Neuronal stem cell (in vitro differentiated cells): ENCODE results near the gene SLC12A3.
"Not testable (repeated sequence)": the region's sequence is repeated elsewhere in the genome, so short reads cannot be mapped to it uniquely, and the experiment has no call there.

Experiments used
- DNase-seq: peaks from one replicate; pipeline ENCODE4 v3.0.0-alpha.2; 2013; ENCODE audit warnings: low spot score
- H2AFZ ChIP-seq: one replicate; pipeline ENCODE4 v1.6.1; 2013; ENCODE audit warnings: mild to moderate bottlenecking, low read length, inconsistent platforms
- H2AK5ac ChIP-seq: 2 replicates; pipeline ENCODE4 v1.6.1; 2013; ENCODE audit warnings: low read depth, mild to moderate bottlenecking, inconsistent platforms, low read length, moderate library complexity, mixed read lengths
- H2BK120ac ChIP-seq: 2 replicates; pipeline ENCODE4 v1.6.1; 2013; ENCODE audit warnings: low read depth, mild to moderate bottlenecking, inconsistent platforms, low read length, moderate library complexity, mixed read lengths
- H2BK12ac ChIP-seq: one replicate; pipeline ENCODE4 v1.6.1; 2013; ENCODE audit warnings: low read length, inconsistent platforms
- H2BK15ac ChIP-seq: 2 replicates; pipeline ENCODE4 v1.6.1; 2013; ENCODE audit warnings: mild to moderate bottlenecking, low read length, inconsistent platforms, mixed read lengths
- H2BK5ac ChIP-seq: one replicate; pipeline ENCODE4 v1.6.1; 2013; ENCODE audit warnings: inconsistent platforms, mild to moderate bottlenecking, low read length, moderate library complexity
- H3K14ac ChIP-seq: one replicate; pipeline ENCODE4 v1.6.1; 2013; ENCODE audit warnings: low read length, inconsistent platforms
- H3K18ac ChIP-seq: 2 replicates; pipeline ENCODE4 v1.6.1; 2013; ENCODE audit warnings: low read length, inconsistent platforms
- H3K23ac ChIP-seq: 2 replicates; pipeline ENCODE4 v1.6.1; 2013; ENCODE audit warnings: low read depth, mild to moderate bottlenecking, mixed read lengths, low read length, inconsistent platforms; ENCODE audit not compliant: poor library complexity
- H3K27ac ChIP-seq: replicated peaks from 3 replicates; pipeline ENCODE4 v1.5.1; 2013; ENCODE audit warnings: low read length, inconsistent platforms
- H3K27me3 ChIP-seq, 3 experiments: 2 replicates each; pipeline ENCODE4 v1.6.1; 2013; ENCODE audit warnings: low read length in 3 of 3, mild to moderate bottlenecking in 2 of 3, inconsistent platforms in 1 of 3, low read depth in 1 of 3, mixed read lengths in 1 of 3, moderate library complexity in 1 of 3; ENCODE audit not compliant: control insufficient read depth in 3 of 3, insufficient read depth in 3 of 3
- H3K36me3 ChIP-seq, 2 donors: replicated peaks in 1 of 2; 2 replicates each; pipeline ENCODE4 v1.6.1; 2013; ENCODE audit warnings: low read length in 2 of 2; ENCODE audit not compliant: control insufficient read depth in 2 of 2, insufficient read depth in 2 of 2
- H3K4ac ChIP-seq: 2 replicates; pipeline ENCODE4 v1.6.1; 2013; ENCODE audit warnings: inconsistent platforms, mild to moderate bottlenecking, low read length, moderate library complexity
- H3K4me1 ChIP-seq, 2 donors: 1 replicate in 1 of 2; 2 replicates in 1 of 2; pipeline ENCODE4 v1.6.1; 2013; ENCODE audit warnings: low read length in 2 of 2, low read depth in 1 of 2; ENCODE audit not compliant: control insufficient read depth in 2 of 2, insufficient read depth in 1 of 2
- H3K4me2 ChIP-seq: one replicate; pipeline ENCODE4 v1.6.1; 2013; ENCODE audit warnings: mild to moderate bottlenecking, low read length, inconsistent platforms; ENCODE audit not compliant: insufficient read depth, poor library complexity, severe bottlenecking
- H3K4me3 ChIP-seq, 2 donors: 2 replicates each; pipeline ENCODE4 v1.5.1; 2013; ENCODE audit warnings: low read length in 2 of 2, mild to moderate bottlenecking in 2 of 2, inconsistent platforms in 1 of 2, moderate library complexity in 1 of 2
- H3K79me1 ChIP-seq: one replicate; pipeline ENCODE4 v1.6.1; 2013; ENCODE audit warnings: low read depth, mild to moderate bottlenecking, inconsistent platforms, low read length, moderate library complexity
- H3K9ac ChIP-seq: one replicate; pipeline ENCODE4 v1.6.1; 2013; ENCODE audit warnings: mild to moderate bottlenecking, low read depth, low read length, inconsistent platforms; ENCODE audit not compliant: poor library complexity
- H3K9me3 ChIP-seq, 2 donors: replicated peaks in 1 of 2; 2 replicates each; pipeline versions ENCODE3 to v1.6.1; 2013; ENCODE audit warnings: low read length in 2 of 2, mild to moderate bottlenecking in 2 of 2, inconsistent platforms in 1 of 2, low read depth in 1 of 2, mixed read lengths in 1 of 2, moderate library complexity in 1 of 2; ENCODE audit not compliant: control insufficient read depth in 2 of 2, insufficient read depth in 1 of 2
- H4K8ac ChIP-seq: one replicate; pipeline ENCODE4 v1.6.1; 2013; ENCODE audit warnings: low read depth, mild to moderate bottlenecking, inconsistent platforms, low read length, moderate library complexity
- H4K91ac ChIP-seq: one replicate; pipeline ENCODE4 v1.6.1; 2013; ENCODE audit warnings: low read length, low read depth, mild to moderate bottlenecking, inconsistent platforms; ENCODE audit not compliant: poor library complexity
- WGBS, 2 donors: extraction: QIAGEN DNeasy Blood & Tissue Kit; methylation state at CpG; one replicate each; pipeline ENCODE4 v1.1.7; 2013; ENCODE audit warnings: missing lambda C conversion rate in 2 of 2, mixed read lengths in 1 of 2; ENCODE audit not compliant: insufficient read length in 2 of 2, insufficient replicate concordance in 1 of 2; ENCODE audit errors: extremely low coverage in 2 of 2; 5-methylcytosine and 5-hydroxymethylcytosine counted together

SLC12A3 gene

DNA sequence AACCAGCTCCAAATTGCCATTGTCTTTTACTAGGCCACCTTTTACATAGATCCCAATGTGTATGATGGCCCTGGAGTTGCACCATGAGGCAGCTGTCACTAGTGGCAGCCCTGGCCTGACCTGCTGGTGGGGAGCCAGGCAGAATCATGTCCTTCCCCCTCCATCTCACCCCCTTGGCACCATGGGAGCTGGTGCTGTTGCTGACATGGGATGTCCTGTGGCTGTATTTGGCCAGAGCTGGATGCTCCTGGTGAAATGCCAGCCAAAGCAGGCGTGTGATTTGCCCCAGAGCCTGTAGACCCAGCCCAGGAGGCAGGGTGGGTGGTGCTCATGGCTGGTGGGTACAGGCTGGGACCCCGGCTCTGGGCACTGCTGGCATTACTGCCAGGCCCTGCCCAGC, 18.6 kb downstream of the SLC12A3 start:
- Histone ChIP-seq H4K91ac (no peak overlapping the region), H3K27ac (no peak overlapping the region), H2BK15ac (peak overlapping the region; percentile 26), H3K4ac (no peak overlapping the region), H3K4me2 (no peak overlapping the region), H2BK12ac (peak overlapping the region; percentile 58), H3K9ac (no peak overlapping the region), H3K9me3 (peaks cover 6 to 15% of the 10 kb centered on the region in 2 donors), H2AFZ (no peak overlapping the region), H3K79me1 (peaks cover 2% of the 10 kb centered on the region), H2AK5ac (peak overlapping the region; percentile 70), H3K36me3 (no peaks in the 10 kb centered on the region), H3K4me1 (no peaks in the 10 kb centered on the region), H2BK5ac (no peak overlapping the region), H2BK120ac (peak overlapping the region; percentile 8), H3K27me3 (peaks cover 0 to 6% (median 0%) of the 10 kb centered on the region in 3 experiments), H3K14ac (peak overlapping the region; percentile 38), H3K18ac (peak overlapping the region; percentile 48), H3K23ac (no peak overlapping the region), H3K4me3 (no peak overlapping the region), H4K8ac (no peak overlapping the region)
- DNase-seq = no peak
- no CpG with 5 or more reads among the region's 2 CpGs for WGBS, 2 donors

DNA sequence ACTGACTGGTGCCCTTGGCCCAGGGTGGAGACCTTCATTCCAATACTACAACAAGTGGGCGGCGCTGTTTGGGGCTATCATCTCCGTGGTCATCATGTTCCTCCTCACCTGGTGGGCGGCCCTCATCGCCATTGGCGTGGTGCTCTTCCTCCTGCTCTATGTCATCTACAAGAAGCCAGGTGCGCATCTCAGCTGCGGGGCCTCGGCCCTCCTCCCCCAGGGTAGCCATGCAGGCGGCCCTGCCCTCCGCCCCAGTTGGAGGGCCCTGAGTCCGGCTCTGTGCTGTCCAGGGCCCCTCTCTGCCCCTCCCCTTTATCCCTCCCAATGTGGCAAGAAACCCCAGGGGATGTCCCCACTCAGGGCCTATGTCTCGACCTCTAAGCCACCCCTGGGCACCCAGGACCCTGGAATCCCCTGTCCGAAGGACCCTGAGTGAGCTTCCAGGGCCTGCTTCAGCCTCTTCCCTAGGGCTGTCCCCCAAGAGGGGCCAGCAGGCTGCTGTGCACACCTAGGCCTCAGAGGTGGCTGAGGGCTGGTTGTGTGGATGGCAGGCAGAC, 19.1 kb downstream of the SLC12A3 start:
- peaks cover 0 to 6% (median 0%) of the 10 kb centered on the region in 3 experiments for H3K27me3 ChIP-seq
- H2BK15ac ChIP-seq = peak overlapping the region; percentile 26
- H4K91ac ChIP-seq = no peak overlapping the region
- H3K4me3 ChIP-seq = no peak overlapping the region
- no peak overlapping the region for H3K27ac ChIP-seq
- no peak overlapping the region for H2BK12ac ChIP-seq
- H3K18ac ChIP-seq = peak overlapping the region; percentile 68
- H3K4me2 ChIP-seq = no peak overlapping the region
- peak overlapping the region; percentile 70 for H2AK5ac ChIP-seq
- no peak for DNase-seq
- H3K36me3 ChIP-seq = no peaks in the 10 kb centered on the region
- WGBS, 2 donors = no CpG with 5 or more reads among the region's 14 CpGs
- no peak overlapping the region for H3K23ac ChIP-seq
- H3K9ac ChIP-seq = no peak overlapping the region
- H3K4me1 ChIP-seq = no peaks in the 10 kb centered on the region
- no peak overlapping the region for H2AFZ ChIP-seq
- H3K4ac ChIP-seq = no peak overlapping the region
- H2BK5ac ChIP-seq = no peak overlapping the region
- H4K8ac ChIP-seq = no peak overlapping the region
- H3K9me3 ChIP-seq = peaks cover 6 to 15% of the 10 kb centered on the region in 2 donors
- peaks cover 2% of the 10 kb centered on the region for H3K79me1 ChIP-seq
- H2BK120ac ChIP-seq = peak overlapping the region; percentile 8
- H3K14ac ChIP-seq = peak overlapping the region; percentile 65

DNA sequence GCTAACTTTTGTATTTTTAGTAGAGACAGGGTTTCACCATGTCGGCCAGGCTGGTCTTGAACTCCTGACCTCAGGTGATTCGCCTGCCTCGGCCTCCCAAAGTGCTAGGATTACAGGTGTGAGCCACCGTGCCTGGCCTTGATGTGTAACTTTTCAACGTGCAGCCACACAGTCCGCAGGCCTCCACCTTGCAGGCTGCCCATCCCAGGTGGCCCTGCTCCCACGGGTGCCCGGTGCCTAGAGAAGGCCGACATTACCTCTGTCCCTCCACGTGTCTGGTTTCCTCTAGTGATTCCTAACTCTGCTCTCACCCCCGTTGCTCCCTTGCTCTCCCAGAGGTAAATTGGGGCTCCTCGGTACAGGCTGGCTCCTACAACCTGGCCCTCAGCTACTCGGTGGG, 19.9 kb downstream of the SLC12A3 start:
- not testable (repeated sequence) for H3K36me3 ChIP-seq, H3K27ac ChIP-seq, H2AFZ ChIP-seq, H2BK15ac ChIP-seq, H3K79me1 ChIP-seq, H2BK120ac ChIP-seq, H2BK5ac ChIP-seq, H4K91ac ChIP-seq, H3K18ac ChIP-seq, H2AK5ac ChIP-seq, H3K27me3 ChIP-seq, H3K23ac ChIP-seq, H3K14ac ChIP-seq, DNase-seq, H3K4me3 ChIP-seq, H3K4ac ChIP-seq, H4K8ac ChIP-seq, H2BK12ac ChIP-seq, H3K4me1 ChIP-seq, H3K4me2 ChIP-seq
- no CpG with 5 or more reads among the region's 13 CpGs for WGBS, 2 donors
- Histone ChIP-seq H3K9me3 (peaks cover 6 to 15% of the 10 kb centered on the region in 2 donors), H3K9ac (peak overlapping the region; percentile 40)

DNA sequence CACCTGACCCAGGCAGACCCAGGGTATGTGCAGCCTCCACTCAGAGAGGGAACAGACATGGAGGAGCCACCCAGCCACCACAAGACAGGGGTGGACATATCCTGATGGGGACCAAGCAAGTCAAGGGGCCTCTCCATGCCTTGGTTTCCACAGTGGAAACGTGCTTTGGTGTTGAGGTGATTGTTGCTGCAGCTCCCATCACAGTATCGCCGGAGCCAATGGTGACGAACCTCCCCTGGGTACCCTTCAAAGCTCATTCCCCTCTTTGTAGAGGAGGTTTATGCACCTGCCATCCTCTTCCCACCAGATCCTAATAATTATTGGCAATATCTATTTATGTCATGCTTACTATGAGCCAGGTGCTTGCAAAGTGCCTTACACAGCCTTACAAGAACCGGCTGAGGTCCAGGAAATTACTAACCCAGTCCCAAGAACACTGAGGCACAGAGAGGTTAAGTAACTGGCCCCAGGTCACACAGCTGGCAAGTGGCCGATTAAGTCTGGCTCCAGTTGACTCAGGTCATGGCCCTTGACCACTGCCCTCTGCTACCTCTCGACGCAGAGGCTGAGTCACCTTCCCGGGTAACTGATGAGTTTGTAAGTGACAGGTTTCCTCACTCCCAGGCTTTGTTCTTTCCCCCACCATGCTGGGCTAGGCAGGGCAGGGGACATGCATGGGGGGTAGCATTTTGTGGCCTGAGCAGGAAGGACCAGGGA, 20.6 kb downstream of the SLC12A3 start:
- Histone ChIP-seq H3K36me3 (no peaks in the 10 kb centered on the region), H3K4me1 (no peaks in the 10 kb centered on the region), H3K18ac (no peak overlapping the region), H2AFZ (no peak overlapping the region), H2AK5ac (no peak overlapping the region), H3K14ac (no peak overlapping the region), H3K4me3 (no peak overlapping the region), H2BK15ac (no peak overlapping the region), H3K79me1 (peaks cover 2% of the 10 kb centered on the region), H3K9ac (no peak overlapping the region), H2BK120ac (no peak overlapping the region), H2BK12ac (no peak overlapping the region), H2BK5ac (no peak overlapping the region), H3K27ac (no peak overlapping the region), H4K91ac (no peak overlapping the region), H3K23ac (no peak overlapping the region), H3K4ac (no peak overlapping the region), H3K4me2 (no peak overlapping the region), H3K27me3 (no peaks in the 10 kb centered on the region), H3K9me3 (peaks cover 6 to 15% of the 10 kb centered on the region in 2 donors), H4K8ac (no peak overlapping the region)
- DNase-seq = no peak
- WGBS, 2 donors = no CpG with 5 or more reads among the region's 9 CpGs
